ENCODE measurements around the gene CSGALNACT2.

The CSGALNACT2 gene

GRCh38 chr10:43227911-43228782 lies 89.9 kb downstream of the CSGALNACT2 start:
- DNase-seq (ENCODE audit: low read depth in 1 of 2, low spot score in 1 of 2): peak in 1 of 2 donors; percentile 1

- DNase-seq (ENCODE audit: low read depth in 1 of 2, low spot score in 1 of 2): peak in 1 of 2 donors; percentile 1
Measured at GRCh38 chr10:43228783-43229207, 90.5 kb downstream of the CSGALNACT2 start.

- peak in 1 of 2 donors; percentile 4 for DNase-seq (ENCODE audit: low read depth in 1 of 2, low spot score in 1 of 2)
Measured at GRCh38 chr10:43229208-43230061, 91.2 kb downstream of the CSGALNACT2 start.

GRCh38 chr10:43230101-43230908 lies 92.1 kb downstream of the CSGALNACT2 start:
- DNase-seq (ENCODE audit: low read depth in 1 of 2, low spot score in 1 of 2): no peak

GRCh38 chr10:43230909-43231522 lies 92.8 kb downstream of the CSGALNACT2 start:
- peak in 1 of 2 donors; percentile 1 for DNase-seq (ENCODE audit: low read depth in 1 of 2, low spot score in 1 of 2)

- DNase-seq (ENCODE audit: low read depth in 1 of 2, low spot score in 1 of 2): peak in 1 of 2 donors; percentile 2
Measured at GRCh38 chr10:43231523-43232078, 93.4 kb downstream of the CSGALNACT2 start.

GRCh38 chr10:43233601-43234430 lies 95.6 kb downstream of the CSGALNACT2 start:
- DNase-seq (ENCODE audit: low read depth in 1 of 2, low spot score in 1 of 2): peak in 1 of 2 donors; percentile 1

GRCh38 chr10:43234471-43235041 lies 96.3 kb downstream of the CSGALNACT2 start:
- no peak for DNase-seq (ENCODE audit: low read depth in 1 of 2, low spot score in 1 of 2)
